ENCODE data around the gene PIANP. TPM values are rescaled to one million over a fixed set of nuclear protein-coding genes. Genes with fewer than 3 reads are reported as not detected.
A peak's percentile ranks its signal among the peaks of the same experiment; 100 is the strongest.

PIANP gene
- total RNA-seq, 5 donors from 2014 or later (not counting 1 experiment from before 2014, with no cell fraction given) = 0.88 to 2.5 (median 2.4) TPM; not detected in 1

DNA sequence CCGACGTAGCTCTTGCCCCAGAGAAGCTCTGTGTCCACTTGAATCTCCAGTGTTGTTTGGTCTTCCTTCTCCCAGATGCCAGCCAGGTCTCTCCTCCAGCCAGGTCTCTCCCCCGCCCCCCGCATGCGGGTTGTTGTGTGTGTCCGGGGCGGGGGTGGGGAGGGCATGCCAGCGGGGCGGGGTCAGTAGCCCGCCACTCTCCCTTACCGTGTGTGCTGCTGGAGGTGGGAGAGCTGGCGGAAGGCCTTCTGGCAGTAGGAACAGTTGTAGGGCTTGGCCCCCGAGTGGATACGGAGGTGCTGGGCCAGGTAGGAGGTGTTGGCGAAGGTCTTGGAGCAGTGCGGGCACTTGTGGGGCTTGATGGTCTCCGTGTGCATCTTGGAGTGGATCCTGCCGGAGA is 28.5 kb downstream of the PIANP start:
- Mint-ChIP-seq H3K4me3 (no peak overlapping the region), H3K27me3 (no peaks in the 10 kb centered on the region), H3K27ac (no peak overlapping the region), H3K9me3 (no peaks in the 10 kb centered on the region), H3K36me3 (peaks cover 78% of the 10 kb centered on the region), H3K4me1 (no peaks in the 10 kb centered on the region)
- DNase-seq = no peak
- ChIA-PET CTCF (no interaction called here), POLR2A (interaction anchor here in 1 of 2 donors (0.5 kb wide), 1 partner anchor 109 kb away, joined by 4 read pairs; no protein-coding TSS in a partner anchor)
- 93% methylated on average over 7 of the region's 18 CpGs for WGBS (ENCODE audit: insufficient coverage)
- H3K27me3 ChIP-seq (replicated peaks in 1 of 2; ENCODE audit: control insufficient read depth in 2 of 2, extremely low read depth in 1 of 2, insufficient read depth in 2 of 2, low read length in 1 of 2) = no peaks in the 10 kb centered on the region
- ATAC-seq (replicated peaks in 1 of 4) = no peak
- no peak overlapping the region for H3K4me3 ChIP-seq (ENCODE audit: control insufficient read depth in 1 of 2, extremely low read depth in 1 of 2, low read length in 1 of 2)
- no peak overlapping the region for H3K27ac ChIP-seq (ENCODE audit: low read length)
- no peaks in the 10 kb centered on the region for H3K4me1 ChIP-seq (ENCODE audit: control insufficient read depth in 1 of 2, extremely low read depth in 1 of 2, insufficient read depth in 2 of 2, low read length in 2 of 2)
- H3K36me3 ChIP-seq (ENCODE audit: control insufficient read depth in 2 of 2, extremely low read depth in 1 of 2, insufficient read depth in 1 of 2, low read length in 1 of 2) = peaks cover 27 to 97% of the 10 kb centered on the region in 2 donors
- H3K9me3 ChIP-seq = no peaks in the 10 kb centered on the region

DNA sequence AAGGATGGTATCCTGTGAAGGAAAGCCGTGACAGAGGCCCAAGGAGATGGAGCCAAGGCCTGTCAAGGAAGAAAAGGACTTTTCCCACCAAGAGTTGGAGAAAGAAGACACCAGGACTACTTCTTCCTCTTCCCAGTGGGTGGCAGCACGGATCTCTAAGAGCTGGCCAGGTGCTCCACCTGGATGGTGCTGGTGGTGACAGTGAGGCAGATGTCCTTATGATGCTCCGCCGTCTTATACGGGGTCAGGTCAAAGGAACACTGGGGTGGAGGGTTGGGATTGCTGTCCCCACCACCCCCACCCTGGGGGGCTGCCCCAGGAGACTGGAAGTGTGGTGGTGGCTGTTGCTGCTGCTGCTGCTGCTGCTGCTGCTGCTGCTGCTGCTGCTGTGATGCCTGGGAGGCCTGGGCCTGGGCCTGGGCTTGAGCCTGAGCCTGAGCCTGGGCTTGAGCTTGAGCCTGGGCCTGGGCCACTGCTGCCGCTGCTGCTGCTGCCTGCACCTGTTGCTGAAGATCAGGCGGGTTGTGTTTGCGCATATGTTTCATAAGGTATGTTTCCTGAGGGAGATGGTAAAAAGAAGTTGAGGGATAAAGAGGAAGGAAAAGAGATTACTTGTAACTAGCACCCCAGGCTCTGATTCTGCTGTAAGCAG is 32.9 kb downstream of the PIANP start:
- peaks cover 50% of the 10 kb centered on the region for H3K36me3 Mint-ChIP-seq
- H3K36me3 ChIP-seq (ENCODE audit: control insufficient read depth in 2 of 2, extremely low read depth in 1 of 2, insufficient read depth in 1 of 2, low read length in 1 of 2) = peaks cover 27 to 60% of the 10 kb centered on the region in 2 donors
- H3K27me3 Mint-ChIP-seq = no peaks in the 10 kb centered on the region
- no peaks in the 10 kb centered on the region for H3K27me3 ChIP-seq (replicated peaks in 1 of 2; ENCODE audit: control insufficient read depth in 2 of 2, extremely low read depth in 1 of 2, insufficient read depth in 2 of 2, low read length in 1 of 2)
- H3K27ac ChIP-seq (ENCODE audit: low read length) = no peak overlapping the region
- H3K4me3 ChIP-seq (ENCODE audit: control insufficient read depth in 1 of 2, extremely low read depth in 1 of 2, low read length in 1 of 2) = no peak overlapping the region
- DNase-seq = no peak
- H3K4me1 Mint-ChIP-seq = peaks cover 10 to 18% (median 16%) of the 10 kb centered on the region in 3 donors
- ChIA-PET POLR2A (interaction anchor here (0.6 kb wide), 2 partner anchors 32 to 153 kb away, joined by 3 read pairs; no protein-coding TSS in a partner anchor), CTCF (interaction anchor here in 1 of 2 donors (0.6 to 1.1 kb wide), 2 partner anchors 11 to 17 kb away, joined by 3 read pairs; no protein-coding TSS in a partner anchor)
- 100% methylated on average over 2 of the region's 8 CpGs for WGBS (ENCODE audit: insufficient coverage)
- peaks cover 0 to 5% of the 10 kb centered on the region in 2 experiments for H3K4me1 ChIP-seq (ENCODE audit: control insufficient read depth in 1 of 2, extremely low read depth in 1 of 2, insufficient read depth in 2 of 2, low read length in 2 of 2)
- H3K9me3 Mint-ChIP-seq = peaks cover 0 to 2% (median 0%) of the 10 kb centered on the region in 3 donors
- H3K27ac Mint-ChIP-seq = no peak overlapping the region
- H3K4me3 Mint-ChIP-seq = no peak overlapping the region
- no peaks in the 10 kb centered on the region for H3K9me3 ChIP-seq
- no peak for ATAC-seq (replicated peaks in 1 of 4)

DNA sequence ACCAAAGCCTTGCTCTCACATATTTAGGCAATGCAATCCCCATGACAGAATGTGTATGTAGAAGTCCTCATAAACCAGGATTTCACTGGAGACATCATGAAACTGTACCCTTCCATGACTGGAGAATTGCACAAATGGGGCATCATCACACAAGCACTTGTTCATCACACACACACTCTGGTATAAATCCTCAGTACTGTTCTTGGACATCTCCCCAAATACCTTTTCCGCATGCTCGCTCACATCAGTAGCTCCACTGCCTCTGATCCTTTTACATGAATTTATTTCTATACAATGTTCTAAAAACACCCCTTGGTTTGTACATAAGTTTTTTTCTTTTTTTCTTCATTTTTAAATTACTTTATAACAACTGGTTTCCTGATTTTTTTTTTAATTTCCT is 34.4 kb downstream of the PIANP start:
- Mint-ChIP-seq H3K4me1 (peaks cover 21 to 29% (median 25%) of the 10 kb centered on the region in 3 donors), H3K27ac (no peak overlapping the region), H3K27me3 (no peaks in the 10 kb centered on the region), H3K4me3 (no peak overlapping the region), H3K9me3 (peaks cover 0 to 2% (median 0%) of the 10 kb centered on the region in 3 donors), H3K36me3 (peaks cover 35% of the 10 kb centered on the region)
- DNase-seq (no peak), ATAC-seq (replicated peaks in 1 of 4) (no peak)
- WGBS (ENCODE audit: insufficient coverage) = no CpG with 5 or more reads among the region's 2 CpGs
- ChIA-PET CTCF (no interaction called here), POLR2A (no interaction called here)
- no peaks in the 10 kb centered on the region for H3K9me3 ChIP-seq
- no peak overlapping the region for H3K27ac ChIP-seq (ENCODE audit: low read length)
- H3K4me1 ChIP-seq (ENCODE audit: control insufficient read depth in 1 of 2, extremely low read depth in 1 of 2, insufficient read depth in 2 of 2, low read length in 2 of 2) = peaks cover 10 to 16% of the 10 kb centered on the region in 2 experiments
- H3K4me3 ChIP-seq (ENCODE audit: control insufficient read depth in 1 of 2, extremely low read depth in 1 of 2, low read length in 1 of 2) = no peak overlapping the region
- peaks cover 19 to 45% of the 10 kb centered on the region in 2 donors for H3K36me3 ChIP-seq (ENCODE audit: control insufficient read depth in 2 of 2, extremely low read depth in 1 of 2, insufficient read depth in 1 of 2, low read length in 1 of 2)
- H3K27me3 ChIP-seq (replicated peaks in 1 of 2; ENCODE audit: control insufficient read depth in 2 of 2, extremely low read depth in 1 of 2, insufficient read depth in 2 of 2, low read length in 1 of 2) = no peaks in the 10 kb centered on the region

DNA sequence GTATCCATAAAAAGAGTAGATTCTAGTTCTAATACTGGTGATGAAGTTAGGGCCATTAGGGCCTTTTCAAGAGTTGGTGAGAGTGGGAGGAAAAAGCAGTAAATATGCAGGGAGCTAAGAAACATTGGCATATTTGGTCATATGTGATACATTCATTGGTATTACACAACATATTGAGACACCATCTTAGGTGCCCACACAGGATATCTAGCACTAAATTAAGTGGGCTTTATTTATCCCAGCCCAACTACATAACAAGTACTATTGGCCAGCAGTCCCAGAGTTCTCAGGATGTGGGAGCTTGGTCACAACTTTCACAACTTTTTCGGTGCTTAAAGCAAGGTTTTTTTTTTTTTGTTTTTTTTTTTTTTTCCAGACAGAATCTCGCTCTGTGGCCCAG is 35.7 kb downstream of the PIANP start:
- H3K27ac ChIP-seq (ENCODE audit: low read length) = no peak overlapping the region
- no peaks in the 10 kb centered on the region for H3K27me3 ChIP-seq (replicated peaks in 1 of 2; ENCODE audit: control insufficient read depth in 2 of 2, extremely low read depth in 1 of 2, insufficient read depth in 2 of 2, low read length in 1 of 2)
- Mint-ChIP-seq H3K4me3 (no peak overlapping the region), H3K27ac (peak overlapping the region in 1 of 2 donors; percentile 47), H3K4me1 (peaks cover 26 to 30% (median 29%) of the 10 kb centered on the region in 3 donors), H3K27me3 (no peaks in the 10 kb centered on the region), H3K36me3 (peaks cover 25% of the 10 kb centered on the region), H3K9me3 (peaks cover 0 to 2% (median 0%) of the 10 kb centered on the region in 3 donors)
- ATAC-seq (replicated peaks in 1 of 4) = no peak
- POLR2A ChIA-PET = interaction anchor here in 1 of 2 donors (0.6 kb wide), 1 partner anchor 72 kb away, joined by 9 read pairs; no protein-coding TSS in a partner anchor
- CTCF ChIA-PET = interaction anchor here (0.5 to 1.5 kb wide), 5 partner anchors 21 to 607 kb away, joined by 3 to 6 read pairs (median 4); partner anchors contain the start of gene ZNF384 (in 1 of the 2)
- 80% methylated on average over 1 of the region's 2 CpGs for WGBS (ENCODE audit: insufficient coverage)
- no peaks in the 10 kb centered on the region for H3K9me3 ChIP-seq
- DNase-seq = no peak
- peaks cover 10 to 16% of the 10 kb centered on the region in 2 experiments for H3K4me1 ChIP-seq (ENCODE audit: control insufficient read depth in 1 of 2, extremely low read depth in 1 of 2, insufficient read depth in 2 of 2, low read length in 2 of 2)
- peaks cover 8 to 33% of the 10 kb centered on the region in 2 donors for H3K36me3 ChIP-seq (ENCODE audit: control insufficient read depth in 2 of 2, extremely low read depth in 1 of 2, insufficient read depth in 1 of 2, low read length in 1 of 2)
- no peak overlapping the region for H3K4me3 ChIP-seq (ENCODE audit: control insufficient read depth in 1 of 2, extremely low read depth in 1 of 2, low read length in 1 of 2)

DNA sequence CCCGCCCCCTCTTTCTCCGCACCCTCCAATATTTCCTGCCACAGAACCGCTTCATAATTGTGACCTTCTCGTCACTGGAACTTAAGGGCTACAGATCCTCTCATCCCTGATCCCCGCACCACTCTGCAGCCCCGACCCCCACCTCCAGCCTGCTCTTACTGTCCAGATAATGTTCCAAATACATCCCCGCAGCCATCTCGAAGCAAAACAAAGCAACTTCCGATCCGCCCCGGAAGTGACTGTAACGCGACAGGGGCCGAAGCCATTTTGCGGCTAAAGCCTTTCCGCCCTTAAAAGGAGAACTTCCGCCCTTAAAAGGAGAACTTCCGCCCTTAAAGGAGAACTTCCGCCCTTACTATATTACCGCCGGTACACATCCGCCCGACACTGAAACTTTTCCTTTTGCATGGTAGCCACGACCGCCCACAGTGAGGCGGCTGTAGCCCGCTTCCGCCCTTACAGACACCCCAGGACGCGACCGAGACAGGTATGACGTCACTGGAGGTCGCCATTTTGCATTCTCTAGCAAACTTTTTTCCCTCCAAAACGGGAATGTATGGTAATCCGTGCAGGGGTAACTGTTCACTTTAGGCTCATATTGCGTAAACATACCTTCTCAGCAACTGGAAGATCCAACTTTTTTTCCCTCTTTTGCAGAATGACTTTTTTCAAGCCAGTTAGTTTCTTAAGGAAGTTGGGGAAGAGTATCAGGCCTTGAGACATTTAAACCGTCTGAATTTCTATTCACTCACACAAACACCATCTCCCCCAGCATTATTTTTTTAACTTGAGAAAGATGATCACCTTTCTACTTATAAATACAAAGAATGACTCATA is 37.5 kb downstream of the PIANP start, which contains the start of gene ING4:
TSS of gene ING4 (minus strand) at position 214 of the 837 bp plus-strand sequence. CDS start at position 196, 18 bp downstream.
- H3K36me3 ChIP-seq (ENCODE audit: control insufficient read depth in 2 of 2, extremely low read depth in 1 of 2, insufficient read depth in 1 of 2, low read length in 1 of 2) = peaks cover 3 to 19% of the 10 kb centered on the region in 2 donors
- H3K27ac ChIP-seq (ENCODE audit: low read length) = peak within 1 kb of the TSS; percentile 84
- Mint-ChIP-seq H3K27ac (peak within 1 kb of the TSS; percentile 93 to 98), H3K36me3 (peaks cover 20% of the 10 kb centered on the region), H3K9me3 (peaks cover 0 to 2% (median 0%) of the 10 kb centered on the region in 3 donors), H3K4me1 (peaks cover 36 to 40% (median 38%) of the 10 kb centered on the region in 3 donors), H3K4me3 (peak within 1 kb of the TSS; percentile 91 to 93 (median 91)), H3K27me3 (no peaks in the 10 kb centered on the region)
- 0% methylated on average over 28 of the region's 37 CpGs for WGBS (ENCODE audit: insufficient coverage)
- DNase-seq (peak; percentile 80 to 99 (median 97)), ATAC-seq (replicated peaks in 1 of 4) (peak; percentile 98 to 99 (median 99))
- H3K4me3 ChIP-seq (ENCODE audit: control insufficient read depth in 1 of 2, extremely low read depth in 1 of 2, low read length in 1 of 2) = peak within 1 kb of the TSS; percentile 81 to 89
- H3K9me3 ChIP-seq = no peaks in the 10 kb centered on the region
- H3K4me1 ChIP-seq (ENCODE audit: control insufficient read depth in 1 of 2, extremely low read depth in 1 of 2, insufficient read depth in 2 of 2, low read length in 2 of 2) = peaks cover 10 to 16% of the 10 kb centered on the region in 2 experiments
- no peaks in the 10 kb centered on the region for H3K27me3 ChIP-seq (replicated peaks in 1 of 2; ENCODE audit: control insufficient read depth in 2 of 2, extremely low read depth in 1 of 2, insufficient read depth in 2 of 2, low read length in 1 of 2)
- ChIA-PET POLR2A (interaction anchor here (0.7 to 1.3 kb wide), 2 partner anchors 26 to 27 kb away, joined by 3 to 12 read pairs; partner anchors contain the start of gene ZNF384 (in 1 of the 2)), CTCF (interaction anchor here (0.6 to 1.3 kb wide), 7 partner anchors 10 to 203 kb away, joined by 3 to 12 read pairs (median 3); partner anchors contain the start of gene ZNF384 (in 1 of the 2))

- WGBS (ENCODE audit: insufficient coverage) = 0% methylated on average over 6 of the region's 10 CpGs
Measured at GRCh38 chr12:6662602-6662905, 38.1 kb downstream of the PIANP start.

More at GRCh38 chr12:6662602-6662905, 38.1 kb downstream of the PIANP start:
- H3K4me1 ChIP-seq (ENCODE audit: control insufficient read depth in 1 of 2, extremely low read depth in 1 of 2, insufficient read depth in 2 of 2, low read length in 2 of 2) = peaks cover 10 to 16% of the 10 kb centered on the region in 2 experiments
- peaks cover 3 to 15% of the 10 kb centered on the region in 2 donors for H3K36me3 ChIP-seq (ENCODE audit: control insufficient read depth in 2 of 2, extremely low read depth in 1 of 2, insufficient read depth in 1 of 2, low read length in 1 of 2)
- no peaks in the 10 kb centered on the region for H3K27me3 ChIP-seq (replicated peaks in 1 of 2; ENCODE audit: control insufficient read depth in 2 of 2, extremely low read depth in 1 of 2, insufficient read depth in 2 of 2, low read length in 1 of 2)
- peak overlapping the region; percentile 93 to 98 for H3K27ac Mint-ChIP-seq
- H3K9me3 ChIP-seq = no peaks in the 10 kb centered on the region
- H3K4me3 Mint-ChIP-seq = peak overlapping the region; percentile 91 to 93 (median 91)
- H3K4me3 ChIP-seq (ENCODE audit: control insufficient read depth in 1 of 2, extremely low read depth in 1 of 2, low read length in 1 of 2) = peak overlapping the region; percentile 81 to 89
- peaks cover 36 to 40% (median 40%) of the 10 kb centered on the region in 3 donors for H3K4me1 Mint-ChIP-seq
- no peaks in the 10 kb centered on the region for H3K27me3 Mint-ChIP-seq
- ChIA-PET CTCF (interaction anchor here in 1 of 2 donors (0.6 kb wide), 1 partner anchor 35 kb away, joined by 4 read pairs; no protein-coding TSS in a partner anchor), POLR2A (no interaction called here)
- H3K9me3 Mint-ChIP-seq = peaks cover 0 to 2% (median 0%) of the 10 kb centered on the region in 3 donors
- peaks cover 14% of the 10 kb centered on the region for H3K36me3 Mint-ChIP-seq
- H3K27ac ChIP-seq (ENCODE audit: low read length) = peak overlapping the region; percentile 61
- ATAC-seq (replicated peaks in 1 of 4) (peak; percentile 56 to 59 (median 58)), DNase-seq (no peak)
